Immature natural killer cell (primary cell): Measurements from ENCODE around the gene DNAL4. TPM values are rescaled to one million over a fixed set of nuclear protein-coding genes. Genes with fewer than 3 reads are reported as not detected.
A peak's percentile ranks its signal among the peaks of the same experiment; 100 is the strongest.

Source experiments
- DNase-seq, 3 donors: peaks; one replicate each; pipeline ENCODE4 v3.0.0; 2022; ENCODE audit warnings: mixed read lengths in 1 of 3
- H3K27ac Mint-ChIP-seq, 6 donors: one replicate each; pipeline ENCODE4 v1.8.0; 2020; ENCODE audit warnings: mixed read lengths in 6 of 6, mild to moderate bottlenecking in 5 of 6, inconsistent platforms in 4 of 6, moderate library complexity in 3 of 6
- H3K27me3 Mint-ChIP-seq, 3 donors: one replicate each; pipeline ENCODE4 v1.8.0; 2020 to 2021; ENCODE audit warnings: low read depth in 3 of 3, mild to moderate bottlenecking in 3 of 3, mixed read lengths in 3 of 3, moderate library complexity in 3 of 3, inconsistent platforms in 1 of 3
- H3K36me3 Mint-ChIP-seq, 3 donors: one replicate each; pipeline ENCODE4 v1.8.0; 2020; ENCODE audit warnings: mixed read lengths in 3 of 3, inconsistent platforms in 2 of 3, mild to moderate bottlenecking in 2 of 3
- H3K4me1 Mint-ChIP-seq, 2 donors: one replicate each; pipeline ENCODE4 v1.8.0; 2020; ENCODE audit warnings: inconsistent platforms in 2 of 2, mild to moderate bottlenecking in 2 of 2, mixed read lengths in 2 of 2, moderate library complexity in 1 of 2
- H3K4me3 Mint-ChIP-seq, 5 donors: one replicate each; pipeline ENCODE4 v1.8.0; 2020; ENCODE audit warnings: mild to moderate bottlenecking in 5 of 5, mixed read lengths in 5 of 5, inconsistent platforms in 3 of 5, moderate library complexity in 3 of 5
- H3K9me3 Mint-ChIP-seq, 6 donors: one replicate each; pipeline ENCODE4 v1.8.0; 2020; ENCODE audit warnings: mild to moderate bottlenecking in 6 of 6, mixed read lengths in 6 of 6, inconsistent platforms in 4 of 6, moderate library complexity in 3 of 6
- polyA plus RNA-seq, 3 donors: library from polyadenylated mRNA; unstranded; fragments of 300-500 nt; fragmentation: Illumina TruSeq; gene quantifications; one replicate each; pipeline ENCODE4 v1.2.3, GENCODE V29; 2021

Gene DNAL4
- polyA plus RNA-seq, result 10 to 100 TPM; 16.7 to 16.9 (median 16.8) TPM

DNA sequence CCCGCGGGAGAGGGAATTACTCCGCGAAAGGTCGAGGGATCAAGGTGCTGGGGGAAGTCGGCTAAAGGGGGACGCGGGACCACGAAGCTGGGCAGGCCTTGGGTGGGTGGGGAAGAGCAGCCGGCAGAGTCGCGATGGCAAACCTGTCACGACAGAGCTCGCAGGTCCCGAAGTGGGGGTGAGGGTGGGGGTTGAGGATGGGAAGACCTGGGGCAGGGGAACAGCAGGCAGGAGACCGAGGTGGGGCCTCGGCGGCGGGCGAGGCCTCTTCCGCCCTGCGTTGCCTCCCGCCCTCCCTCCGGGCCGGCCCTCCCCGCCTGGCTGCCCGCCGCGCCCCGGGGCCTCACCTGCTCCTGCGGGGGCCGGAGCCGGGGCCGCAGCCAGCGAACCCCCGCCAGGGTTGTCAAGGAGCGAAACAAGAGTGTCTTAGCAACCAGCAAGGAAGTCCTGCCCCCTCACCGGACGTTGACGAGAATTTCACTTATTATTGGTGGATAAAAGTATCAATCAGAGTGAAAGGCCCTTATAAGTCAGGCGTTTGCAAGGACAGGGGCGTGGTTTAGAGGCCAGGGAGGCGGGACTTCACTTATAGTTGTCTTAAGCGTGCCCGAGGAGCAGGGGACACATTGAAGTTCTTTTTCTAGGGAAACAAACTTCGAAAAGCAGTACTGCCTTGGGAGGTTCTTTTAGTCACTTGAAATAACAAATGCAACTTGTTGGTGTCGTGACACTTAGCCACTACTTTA is at the start of gene DNAL4:
DNAL4 (minus strand) TSS at position 423 of the 746 bp plus-strand sequence. CDS start 11,412 bp downstream, outside the sequence.
- H3K9me3 Mint-ChIP-seq, result no peaks in the 10 kb centered on the region
- H3K4me3 Mint-ChIP-seq, result peak within 1 kb of the TSS; percentile 86 to 92 (median 90)
- peaks cover 11 to 14% (median 12%) of the 10 kb centered on the region in 3 donors for H3K27me3 Mint-ChIP-seq

GRCh38 chr22:38843201-38843656 is 49.3 kb upstream of the DNAL4 start:
- no peak overlapping the region for H3K4me3 Mint-ChIP-seq
- no peaks in the 10 kb centered on the region for H3K9me3 Mint-ChIP-seq
- H3K36me3 Mint-ChIP-seq, result peaks cover 0 to 5% (median 0%) of the 10 kb centered on the region in 3 donors
- DNase-seq, result peak; percentile 59 to 73 (median 65)
- no peak overlapping the region for H3K27ac Mint-ChIP-seq
- peaks cover 11 to 19% of the 10 kb centered on the region in 2 donors for H3K4me1 Mint-ChIP-seq
- H3K27me3 Mint-ChIP-seq, result peaks cover 2 to 9% (median 8%) of the 10 kb centered on the region in 3 donors

More for the DNA sequence above, at the start of gene DNAL4:
- Mint-ChIP-seq H3K4me1 (peaks cover 22 to 24% of the 10 kb centered on the region in 2 donors), H3K36me3 (no peaks in the 10 kb centered on the region), H3K27ac (peak within 1 kb of the TSS; percentile 87 to 95 (median 92))
- peak; percentile 96 for DNase-seq

GRCh38 chr22:38842512-38843200 is 48.7 kb upstream of the DNAL4 start:
- Mint-ChIP-seq H3K27ac (peak overlapping the region; percentile 29 to 79 (median 68)), H3K27me3 (peaks cover 2 to 9% (median 7%) of the 10 kb centered on the region in 3 donors), H3K4me1 (peaks cover 11 to 19% of the 10 kb centered on the region in 2 donors), H3K9me3 (no peaks in the 10 kb centered on the region), H3K4me3 (peak overlapping the region; percentile 79 to 94 (median 87)), H3K36me3 (peaks cover 0 to 5% (median 0%) of the 10 kb centered on the region in 3 donors)
- DNase-seq, result no peak

DNA sequence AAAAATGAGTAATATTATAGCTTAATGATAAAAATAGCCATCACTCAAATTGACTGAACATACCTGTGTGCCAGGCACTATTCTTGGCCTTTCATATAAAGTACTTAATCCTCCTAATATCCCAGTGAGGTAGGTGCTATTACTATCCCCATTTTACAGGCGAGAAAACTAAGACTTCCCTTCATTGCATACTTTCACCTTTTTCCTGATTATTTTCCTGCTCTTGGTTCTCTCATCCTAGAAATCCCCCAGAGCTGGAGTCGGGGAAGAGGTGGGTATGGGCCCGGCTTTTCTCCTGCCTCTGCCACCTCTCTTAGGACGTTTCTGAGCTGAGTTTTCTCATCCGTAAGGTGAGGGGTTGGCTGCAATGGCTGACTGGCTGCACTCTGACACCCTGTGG is 47.7 kb upstream of the DNAL4 start:
- peaks cover 0 to 5% (median 0%) of the 10 kb centered on the region in 3 donors for H3K36me3 Mint-ChIP-seq
- H3K27me3 Mint-ChIP-seq, result peaks cover 2 to 9% (median 7%) of the 10 kb centered on the region in 3 donors
- H3K4me3 Mint-ChIP-seq, result peak overlapping the region; percentile 29 to 85 (median 49)
- H3K4me1 Mint-ChIP-seq, result peaks cover 11 to 19% of the 10 kb centered on the region in 2 donors
- no peak overlapping the region for H3K27ac Mint-ChIP-seq
- no peaks in the 10 kb centered on the region for H3K9me3 Mint-ChIP-seq
- no peak for DNase-seq

DNA sequence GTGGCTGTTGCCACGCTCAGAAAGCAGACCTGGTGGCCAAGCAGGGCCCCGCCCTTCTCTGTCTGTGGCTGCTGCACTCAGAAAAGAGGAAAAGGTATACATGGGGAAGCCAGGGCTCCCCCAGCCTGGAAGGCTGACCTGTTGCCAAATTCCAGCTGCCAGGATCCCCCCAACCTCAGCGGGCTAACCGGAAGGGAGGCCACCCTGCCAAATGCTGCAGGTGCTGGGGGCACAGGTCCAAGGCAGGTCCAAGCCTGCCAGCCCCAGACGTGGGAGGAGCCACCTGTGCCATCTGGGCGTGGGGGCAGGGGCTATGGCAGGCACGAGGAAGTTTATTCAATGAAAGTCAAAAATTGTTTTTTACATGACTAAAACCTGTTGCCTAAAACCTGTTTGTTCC is 47.3 kb upstream of the DNAL4 start:
- DNase-seq, result no peak
- Mint-ChIP-seq H3K9me3 (no peaks in the 10 kb centered on the region), H3K36me3 (peaks cover 0 to 5% (median 0%) of the 10 kb centered on the region in 3 donors), H3K4me3 (peak overlapping the region in 1 of 5 donors; percentile 49), H3K27me3 (peaks cover 2 to 9% (median 7%) of the 10 kb centered on the region in 3 donors), H3K27ac (no peak overlapping the region), H3K4me1 (peaks cover 11 to 19% of the 10 kb centered on the region in 2 donors)

- Mint-ChIP-seq H3K4me3 (peak overlapping the region in 1 of 5 donors; percentile 9), H3K4me1 (peaks cover 11 to 19% of the 10 kb centered on the region in 2 donors), H3K27me3 (peaks cover 2 to 7% (median 6%) of the 10 kb centered on the region in 3 donors), H3K9me3 (no peaks in the 10 kb centered on the region), H3K27ac (no peak overlapping the region), H3K36me3 (peaks cover 0 to 5% (median 0%) of the 10 kb centered on the region in 3 donors)
- DNase-seq, result no peak
Measured at GRCh38 chr22:38840129-38840528, 46.2 kb upstream of the DNAL4 start.

DNA sequence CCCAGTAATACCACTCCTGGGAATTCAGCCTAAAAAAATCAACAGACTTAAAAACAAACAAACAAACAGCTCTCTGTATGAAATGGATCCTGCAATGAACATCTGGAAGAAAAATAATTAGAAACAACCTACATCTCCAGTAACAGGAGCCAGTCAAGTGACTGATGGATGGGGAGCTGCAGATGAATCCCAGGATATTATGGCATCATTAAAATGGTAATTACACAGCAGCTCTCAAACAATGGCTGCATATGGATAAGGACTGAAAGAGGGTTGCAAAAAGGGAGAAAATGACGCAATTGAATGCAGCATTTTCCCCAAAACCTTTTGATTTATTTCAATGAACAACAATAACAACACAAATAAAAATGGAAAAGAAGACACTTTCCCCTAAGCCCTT is 45.7 kb upstream of the DNAL4 start:
- no peak overlapping the region for H3K4me3 Mint-ChIP-seq
- H3K27me3 Mint-ChIP-seq, result peaks cover 2 to 7% (median 6%) of the 10 kb centered on the region in 3 donors
- no peak for DNase-seq
- H3K36me3 Mint-ChIP-seq, result peaks cover 0 to 5% (median 0%) of the 10 kb centered on the region in 3 donors
- H3K4me1 Mint-ChIP-seq, result peaks cover 11 to 19% of the 10 kb centered on the region in 2 donors
- no peak overlapping the region for H3K27ac Mint-ChIP-seq
- H3K9me3 Mint-ChIP-seq, result no peaks in the 10 kb centered on the region

GRCh38 chr22:38837414-38837928 is 43.5 kb upstream of the DNAL4 start:
- peaks cover 4 to 5% (median 4%) of the 10 kb centered on the region in 3 donors for H3K27me3 Mint-ChIP-seq
- peaks cover 6 to 12% of the 10 kb centered on the region in 2 donors for H3K4me1 Mint-ChIP-seq
- no peak overlapping the region for H3K4me3 Mint-ChIP-seq
- H3K9me3 Mint-ChIP-seq, result no peaks in the 10 kb centered on the region
- DNase-seq, result no peak
- peaks cover 0 to 5% (median 0%) of the 10 kb centered on the region in 3 donors for H3K36me3 Mint-ChIP-seq
- H3K27ac Mint-ChIP-seq, result no peak overlapping the region

- Mint-ChIP-seq H3K27ac (no peak overlapping the region), H3K9me3 (no peaks in the 10 kb centered on the region), H3K4me3 (no peak overlapping the region), H3K4me1 (peaks cover 0 to 5% of the 10 kb centered on the region in 2 donors), H3K27me3 (peaks cover 0 to 5% (median 2%) of the 10 kb centered on the region in 3 donors), H3K36me3 (peaks cover 0 to 5% (median 0%) of the 10 kb centered on the region in 3 donors)
- no peak for DNase-seq
Measured at GRCh38 chr22:38835888-38836301, 42.0 kb upstream of the DNAL4 start.

- Mint-ChIP-seq H3K27ac (no peak overlapping the region), H3K9me3 (no peaks in the 10 kb centered on the region), H3K4me1 (no peaks in the 10 kb centered on the region), H3K27me3 (peaks cover 0 to 3% (median 2%) of the 10 kb centered on the region in 3 donors), H3K36me3 (peaks cover 0 to 4% (median 0%) of the 10 kb centered on the region in 3 donors), H3K4me3 (no peak overlapping the region)
- DNase-seq, result no peak
Measured at GRCh38 chr22:38834991-38835390, 41.0 kb upstream of the DNAL4 start.

DNA sequence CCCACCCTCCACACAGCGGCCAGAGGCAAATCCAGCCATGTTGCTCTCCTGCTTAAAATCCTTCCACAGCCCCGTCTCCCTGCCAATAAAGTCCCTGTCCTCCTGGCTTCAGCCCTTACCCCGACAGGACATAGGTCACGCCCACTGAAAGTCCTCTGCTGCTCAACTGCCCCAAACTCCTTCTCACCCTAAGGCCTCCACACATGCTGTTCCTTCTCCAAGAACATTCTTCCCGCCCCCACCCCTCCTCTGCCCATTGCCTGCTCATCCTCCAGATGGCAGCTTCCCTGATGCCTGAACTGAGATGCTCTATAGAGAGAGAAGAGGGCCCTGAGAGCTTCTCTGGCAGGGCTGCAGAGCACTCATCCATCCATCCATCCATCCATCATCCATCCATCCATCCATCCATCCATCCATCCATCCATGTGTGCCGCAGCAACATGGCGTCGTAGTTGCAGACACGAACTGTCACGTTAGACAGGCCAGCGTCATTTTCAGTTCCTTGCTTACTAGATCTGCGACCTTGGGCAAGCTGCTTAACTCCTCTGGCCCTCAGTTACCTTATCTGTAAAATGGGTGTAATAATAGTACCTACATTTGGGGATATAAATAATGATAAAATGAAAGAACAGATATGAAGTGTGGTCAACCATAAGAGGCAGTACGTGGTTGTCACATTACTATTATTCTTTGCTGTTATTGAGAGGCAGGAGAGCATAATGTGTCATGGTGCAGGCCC is 40.4 kb upstream of the DNAL4 start:
- peaks cover 0 to 3% (median 2%) of the 10 kb centered on the region in 3 donors for H3K27me3 Mint-ChIP-seq
- DNase-seq, result no peak
- H3K4me3 Mint-ChIP-seq, result no peak overlapping the region
- peak overlapping the region in 1 of 6 donors; percentile 47 for H3K27ac Mint-ChIP-seq
- H3K9me3 Mint-ChIP-seq, result no peaks in the 10 kb centered on the region
- H3K4me1 Mint-ChIP-seq, result no peaks in the 10 kb centered on the region
- H3K36me3 Mint-ChIP-seq, result no peaks in the 10 kb centered on the region

GRCh38 chr22:38833061-38833460 is 39.1 kb upstream of the DNAL4 start:
- no peaks in the 10 kb centered on the region for H3K9me3 Mint-ChIP-seq
- no peaks in the 10 kb centered on the region for H3K36me3 Mint-ChIP-seq
- H3K4me1 Mint-ChIP-seq, result no peaks in the 10 kb centered on the region
- H3K4me3 Mint-ChIP-seq, result no peak overlapping the region
- no peak overlapping the region for H3K27ac Mint-ChIP-seq
- peaks cover 0 to 2% (median 0%) of the 10 kb centered on the region in 3 donors for H3K27me3 Mint-ChIP-seq
- no peak for DNase-seq
